H9 (cell line): ENCODE data around the gene TSPAN8. TPM values are rescaled to one million over a fixed set of nuclear protein-coding genes. Genes with fewer than 3 reads are reported as not detected.

Experiments used
- DNase-seq: peaks from one replicate; pipeline ENCODE4 v3.0.0-alpha.2; 2017
- H2AFZ ChIP-seq: one replicate; pipeline ENCODE4 v1.6.1; 2013; ENCODE audit warnings: mild to moderate bottlenecking, low read length, control low read depth, moderate library complexity
- H2AK5ac ChIP-seq: 2 replicates; pipeline ENCODE4 v1.6.1; 2013; ENCODE audit warnings: low read length, control low read depth, mixed read lengths; ENCODE audit not compliant: insufficient read length
- H2BK120ac ChIP-seq: one replicate; pipeline ENCODE4 v1.6.1; 2013; ENCODE audit warnings: low read depth, mild to moderate bottlenecking, low read length, control low read depth, inconsistent platforms; ENCODE audit not compliant: poor library complexity, severe bottlenecking
- H2BK12ac ChIP-seq: 2 replicates; pipeline ENCODE4 v1.6.1; 2013; ENCODE audit warnings: low read length, control low read depth, mixed read lengths, low read depth; ENCODE audit not compliant: insufficient read length
- H2BK15ac ChIP-seq: 2 replicates; pipeline ENCODE4 v1.6.1; 2013; ENCODE audit warnings: low read depth, low read length, control low read depth
- H2BK20ac ChIP-seq: one replicate; pipeline ENCODE4 v1.6.1; 2013; ENCODE audit warnings: low read depth, mild to moderate bottlenecking, low read length, control low read depth, inconsistent platforms; ENCODE audit not compliant: poor library complexity, severe bottlenecking
- H2BK5ac ChIP-seq: 2 replicates; pipeline ENCODE4 v1.6.1; 2013; ENCODE audit warnings: low read length, control low read depth, mixed read lengths; ENCODE audit not compliant: insufficient read length
- H3K14ac ChIP-seq: 2 replicates; pipeline ENCODE4 v1.6.1; 2013; ENCODE audit warnings: low read length, control low read depth; ENCODE audit not compliant: insufficient read depth
- H3K18ac ChIP-seq: 2 replicates; pipeline ENCODE4 v1.6.1; 2013; ENCODE audit warnings: low read depth, mild to moderate bottlenecking, mixed read lengths, low read length, control low read depth; ENCODE audit not compliant: insufficient read length
- H3K23ac ChIP-seq: 2 replicates; pipeline ENCODE4 v1.6.1; 2013; ENCODE audit warnings: low read length, control low read depth, mixed read lengths, low read depth; ENCODE audit not compliant: insufficient read length
- H3K23me2 ChIP-seq: 2 replicates; pipeline ENCODE4 v1.6.1; 2013; ENCODE audit warnings: low read depth, mild to moderate bottlenecking, mixed read lengths, low read length, control low read depth; ENCODE audit not compliant: insufficient read length, poor library complexity, severe bottlenecking
- H3K27ac ChIP-seq: 2 replicates; pipeline ENCODE4 v1.5.1; 2013; ENCODE audit warnings: low read length, control low read depth, mixed read lengths, low read depth; ENCODE audit not compliant: insufficient read length
- H3K27me3 ChIP-seq: 2 replicates; pipeline ENCODE4 v1.6.1; 2013; ENCODE audit warnings: low read length, control low read depth, inconsistent platforms; ENCODE audit not compliant: insufficient read depth
- H3K4ac ChIP-seq: 2 replicates; pipeline ENCODE4 v1.6.1; 2013; ENCODE audit warnings: low read depth, mild to moderate bottlenecking, control low read depth, inconsistent platforms, low read length, moderate library complexity
- H3K4me1 ChIP-seq: 2 replicates; pipeline ENCODE4 v1.6.1; 2013; ENCODE audit warnings: low read length, control low read depth, inconsistent platforms; ENCODE audit not compliant: insufficient read depth
- H3K4me2 ChIP-seq: 2 replicates; pipeline ENCODE4 v1.6.1; 2013; ENCODE audit warnings: low read length, control low read depth, mixed read lengths; ENCODE audit not compliant: insufficient read length, insufficient read depth
- H3K56ac ChIP-seq: 2 replicates; pipeline ENCODE4 v1.6.1; 2013; ENCODE audit warnings: low read depth, mild to moderate bottlenecking, mixed read lengths, low read length, control low read depth; ENCODE audit not compliant: insufficient read length
- H3K79me1 ChIP-seq: 2 replicates; pipeline ENCODE4 v1.6.1; 2013; ENCODE audit warnings: low read depth, mild to moderate bottlenecking, moderate library complexity, low read length, control low read depth, inconsistent platforms; ENCODE audit not compliant: insufficient read depth, poor library complexity, severe bottlenecking
- H3K79me2 ChIP-seq: 2 replicates; pipeline ENCODE4 v1.6.1; 2013; ENCODE audit warnings: low read length, control low read depth, inconsistent platforms; ENCODE audit not compliant: insufficient read depth
- H3K9ac ChIP-seq: 2 replicates; pipeline ENCODE4 v1.6.1; 2013; ENCODE audit warnings: low read length, control low read depth, mixed read lengths; ENCODE audit not compliant: insufficient read length; ENCODE audit errors: extremely low read depth
- H3K9me3 ChIP-seq: one replicate; pipeline ENCODE4 v1.6.1; 2013; ENCODE audit warnings: low read depth, low read length, inconsistent platforms; ENCODE audit not compliant: control insufficient read depth
- H3T11ph ChIP-seq: one replicate; pipeline ENCODE4 v1.6.1; 2013; ENCODE audit warnings: mild to moderate bottlenecking, low read length, control low read depth, inconsistent platforms
- H4K20me1 ChIP-seq: one replicate; pipeline ENCODE4 v1.6.1; 2013; ENCODE audit not compliant: control insufficient read depth, insufficient read length, insufficient read depth
- H4K5ac ChIP-seq: 2 replicates; pipeline ENCODE4 v1.6.1; 2013; ENCODE audit warnings: low read depth, mild to moderate bottlenecking, mixed read lengths, low read length, control low read depth; ENCODE audit not compliant: insufficient read length
- H4K8ac ChIP-seq: replicated peaks from 2 replicates; pipeline ENCODE4 v1.6.1; 2013; ENCODE audit warnings: low read length, control low read depth, mixed read lengths, low read depth; ENCODE audit not compliant: insufficient read length
- H4K91ac ChIP-seq: 2 replicates; pipeline ENCODE4 v1.6.1; 2013; ENCODE audit warnings: low read depth, mild to moderate bottlenecking, moderate library complexity, mixed read lengths, low read length, control low read depth; ENCODE audit not compliant: insufficient read length
- H3K27ac Mint-ChIP-seq, 3 experiments: 2 replicates in 2 of 3; 3 replicates in 1 of 3; pipeline ENCODE4 v1.8.0; 2020 to 2021; ENCODE audit warnings: mixed read lengths in 3 of 3, mild to moderate bottlenecking in 1 of 3, moderate library complexity in 1 of 3
- H3K27me3 Mint-ChIP-seq: 2 replicates; pipeline ENCODE4 v1.8.0; 2021; ENCODE audit warnings: low read depth, mild to moderate bottlenecking, moderate library complexity, mixed read lengths
- H3K36me3 Mint-ChIP-seq, 3 experiments: 2 replicates in 2 of 3; 3 replicates in 1 of 3; pipeline ENCODE4 v1.8.0; 2020 to 2021; ENCODE audit warnings: low read depth in 3 of 3, mixed read lengths in 3 of 3; ENCODE audit not compliant: insufficient read depth in 1 of 3
- H3K4me1 Mint-ChIP-seq, 2 experiments: 2 replicates each; pipeline ENCODE4 v1.8.0; 2020; ENCODE audit warnings: mixed read lengths in 2 of 2
- H3K4me3 Mint-ChIP-seq, 2 experiments: 2 replicates in 1 of 2; 3 replicates in 1 of 2; pipeline ENCODE4 v1.8.0; 2020 to 2021; ENCODE audit warnings: mild to moderate bottlenecking in 2 of 2, mixed read lengths in 2 of 2, moderate library complexity in 1 of 2
- H3K9me3 Mint-ChIP-seq, 2 experiments: 2 replicates in 1 of 2; 3 replicates in 1 of 2; pipeline ENCODE4 v1.8.0; 2020; ENCODE audit warnings: mild to moderate bottlenecking in 2 of 2, mixed read lengths in 2 of 2, moderate library complexity in 1 of 2
- WGBS: extraction: QIAGEN DNeasy Blood & Tissue Kit; methylation state at CpG from one replicate; pipeline ENCODE4 v1.1.7; 2013; ENCODE audit warnings: missing lambda C conversion rate, low lambda C conversion rate, mixed read lengths; ENCODE audit not compliant: insufficient read length; ENCODE audit errors: extremely low coverage; 5-methylcytosine and 5-hydroxymethylcytosine counted together
- total RNA-seq: library from RNA; stranded (reverse); gene quantifications from 2 replicates; pipeline ENCODE4 v1.2.1, GENCODE V29; 2021
- TF ChIP-seq, protein P1 (sequence below): fragments of 200-600 bp; sonication (generic); conservative IDR thresholded peaks from 3 replicates; pipeline ENCODE4 v1.8.0; 2021; ENCODE audit warnings: antibody characterized with exemption, mild to moderate bottlenecking

Gene TSPAN8
- total RNA-seq, 1 experiment from 2014 or later: not detected

DNA sequence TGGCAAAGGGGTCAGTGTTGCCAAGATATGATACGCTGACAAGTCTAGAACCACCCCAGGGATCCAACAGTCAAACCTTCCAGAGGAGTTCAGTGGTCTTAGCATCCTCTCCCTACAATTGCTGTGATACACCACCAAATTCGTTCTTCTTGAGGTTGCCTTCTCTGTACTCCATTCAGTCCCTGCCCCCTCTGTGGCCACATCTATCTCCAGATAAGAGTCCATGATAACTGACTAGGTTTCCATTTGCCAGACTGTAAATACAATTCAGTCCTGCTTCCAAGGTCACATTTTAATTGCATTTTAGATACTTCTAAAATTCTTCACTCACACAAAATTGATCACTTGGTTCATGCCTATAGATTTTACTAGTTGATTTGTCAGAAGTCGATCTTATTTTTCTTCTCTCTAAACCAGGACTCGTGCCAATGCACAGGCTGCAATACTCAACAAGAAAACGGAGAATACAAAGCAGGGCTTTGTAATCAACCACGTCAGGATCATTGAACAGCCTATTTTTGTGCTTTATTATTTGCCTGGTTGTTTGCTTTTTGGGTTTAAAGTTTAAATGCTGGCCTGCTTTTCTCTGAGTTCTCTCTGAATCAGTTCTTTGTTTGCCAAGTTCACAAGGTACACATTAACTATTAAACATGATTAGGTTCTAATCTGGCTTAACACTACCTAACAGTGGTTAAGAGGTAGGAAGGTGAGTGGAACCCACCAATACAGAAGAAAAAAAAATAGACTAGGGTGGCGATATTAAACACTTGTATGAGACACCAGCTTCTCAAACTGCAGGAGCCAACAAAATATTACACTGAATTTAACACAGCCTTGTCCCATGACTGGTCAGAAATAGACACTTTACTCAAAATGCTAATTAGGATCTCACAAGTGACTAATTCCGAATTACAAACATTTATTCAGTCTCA lies 5.3 kb upstream of the TSPAN8 start:
- Histone ChIP-seq H3K79me1 (no peaks in the 10 kb centered on the region), H3T11ph (no peak overlapping the region), H3K9ac (no peak overlapping the region), H2AFZ (no peak overlapping the region), H3K4ac (no peak overlapping the region), H2BK15ac (no peak overlapping the region), H4K91ac (no peak overlapping the region), H2BK12ac (no peak overlapping the region), H3K27ac (no peak overlapping the region), H3K56ac (no peak overlapping the region), H3K14ac (no peak overlapping the region), H3K79me2 (no peaks in the 10 kb centered on the region), H2AK5ac (no peak overlapping the region), H4K5ac (no peak overlapping the region), H3K23ac (no peak overlapping the region), H3K27me3 (no peaks in the 10 kb centered on the region), H3K4me2 (no peak overlapping the region), H3K4me1 (no peaks in the 10 kb centered on the region), H2BK5ac (no peak overlapping the region), H3K18ac (no peak overlapping the region), H2BK20ac (no peak overlapping the region), H3K9me3 (no peaks in the 10 kb centered on the region), H4K8ac (no peak overlapping the region), H2BK120ac (no peak overlapping the region), H4K20me1 (no peaks in the 10 kb centered on the region), H3K23me2 (no peaks in the 10 kb centered on the region)
- no CpG with 5 or more reads among the region's 8 CpGs for WGBS
- TF ChIP-seq, protein P1, sequence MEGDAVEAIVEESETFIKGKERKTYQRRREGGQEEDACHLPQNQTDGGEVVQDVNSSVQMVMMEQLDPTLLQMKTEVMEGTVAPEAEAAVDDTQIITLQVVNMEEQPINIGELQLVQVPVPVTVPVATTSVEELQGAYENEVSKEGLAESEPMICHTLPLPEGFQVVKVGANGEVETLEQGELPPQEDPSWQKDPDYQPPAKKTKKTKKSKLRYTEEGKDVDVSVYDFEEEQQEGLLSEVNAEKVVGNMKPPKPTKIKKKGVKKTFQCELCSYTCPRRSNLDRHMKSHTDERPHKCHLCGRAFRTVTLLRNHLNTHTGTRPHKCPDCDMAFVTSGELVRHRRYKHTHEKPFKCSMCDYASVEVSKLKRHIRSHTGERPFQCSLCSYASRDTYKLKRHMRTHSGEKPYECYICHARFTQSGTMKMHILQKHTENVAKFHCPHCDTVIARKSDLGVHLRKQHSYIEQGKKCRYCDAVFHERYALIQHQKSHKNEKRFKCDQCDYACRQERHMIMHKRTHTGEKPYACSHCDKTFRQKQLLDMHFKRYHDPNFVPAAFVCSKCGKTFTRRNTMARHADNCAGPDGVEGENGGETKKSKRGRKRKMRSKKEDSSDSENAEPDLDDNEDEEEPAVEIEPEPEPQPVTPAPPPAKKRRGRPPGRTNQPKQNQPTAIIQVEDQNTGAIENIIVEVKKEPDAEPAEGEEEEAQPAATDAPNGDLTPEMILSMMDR: no peak
- H3K9me3 Mint-ChIP-seq: peaks cover 4 to 5% of the 10 kb centered on the region in 2 experiments; a peak in 4 of 5 replicates
- H3K27ac Mint-ChIP-seq: no peak overlapping the region
- DNase-seq: no peak
- H3K4me3 Mint-ChIP-seq: no peak overlapping the region
- H3K4me1 Mint-ChIP-seq: peaks cover 3 to 5% of the 10 kb centered on the region in 2 experiments; a peak in 2 of 4 replicates
- H3K36me3 Mint-ChIP-seq: peaks cover 2 to 7% (median 2%) of the 10 kb centered on the region in 3 experiments; a peak in 5 of 7 replicates
- no peaks in the 10 kb centered on the region; the same call in 1 of the 2 replicates for H3K27me3 Mint-ChIP-seq
